IMR-90 (cell line): ENCODE data around the gene NUDCD2. TPM values are rescaled to one million over a fixed set of nuclear protein-coding genes. Genes with fewer than 3 reads are reported as not detected.

Experiments used
- ATAC-seq: fragments of 200-7000 bp; cut with Tn5 transposase; 2 replicates; pipeline ENCODE4 v1.9.1; 2020; ENCODE audit warnings: low read depth, mild to moderate bottlenecking, moderate library complexity
- BruUV-seq: library from RNA; stranded (reverse); fragments of 400-500 nt; replicated peaks from 2 replicates; lab custom pipeline; 2021; lab: Mats Ljungman, UMichigan
- CTCF ChIA-PET: fragments of 300-600 bp; formaldehyde crosslinking; extraction: SDS; loops from one replicate; lab custom pipeline; 2021; ENCODE audit warnings: antibody characterized with exemption; lab: Yijun Ruan, JAX
- POLR2A ChIA-PET: fragments of 300-600 bp; sonication (Branson Sonifier 250); formaldehyde crosslinking; loops from one replicate; lab custom pipeline; 2022; ENCODE audit warnings: antibody characterized with exemption; ENCODE audit not compliant: unreplicated experiment; lab: Charles Lee
- DNase-seq: peaks from one replicate; pipeline ENCODE4 v3.0.0; 2013
- H2AFZ ChIP-seq: replicated peaks from 2 replicates; pipeline ENCODE3; 2013; ENCODE audit warnings: low read length, mild to moderate bottlenecking; ENCODE audit not compliant: poor library complexity
- H2AK5ac ChIP-seq: 2 replicates; pipeline ENCODE4 v1.6.1; 2013; ENCODE audit warnings: low read depth, low read length, inconsistent platforms
- H2AK9ac ChIP-seq: replicated peaks from 2 replicates; pipeline ENCODE3; 2013; ENCODE audit warnings: mild to moderate bottlenecking, low read depth, low read length, moderate library complexity; ENCODE audit not compliant: poor library complexity
- H2BK120ac ChIP-seq: 2 replicates; pipeline ENCODE4 v1.6.1; 2013; ENCODE audit warnings: low read depth, low read length, inconsistent platforms
- H2BK15ac ChIP-seq: 3 replicates; pipeline ENCODE4 v1.6.1; 2013; ENCODE audit warnings: low read depth, low read length, inconsistent platforms
- H2BK20ac ChIP-seq: 2 replicates; pipeline ENCODE4 v1.6.1; 2013; ENCODE audit warnings: low read depth, mild to moderate bottlenecking, inconsistent platforms, low read length, moderate library complexity
- H2BK5ac ChIP-seq: 2 replicates; pipeline ENCODE4 v1.6.1; 2013; ENCODE audit warnings: mild to moderate bottlenecking, low read depth, low read length, inconsistent platforms; ENCODE audit not compliant: poor library complexity, severe bottlenecking
- H3K14ac ChIP-seq: replicated peaks from 2 replicates; pipeline ENCODE4 v1.6.1; 2013; ENCODE audit warnings: low read depth, low read length, inconsistent platforms
- H3K18ac ChIP-seq: 2 replicates; pipeline ENCODE4 v1.6.1; 2013; ENCODE audit warnings: low read depth, low read length, control low read depth
- H3K23ac ChIP-seq: 2 replicates; pipeline ENCODE4 v1.6.1; 2013; ENCODE audit warnings: low read depth, low read length, inconsistent platforms
- H3K27ac ChIP-seq: 2 replicates; pipeline ENCODE4 v1.5.1; 2013; ENCODE audit warnings: mild to moderate bottlenecking, control low read depth, low read length; ENCODE audit not compliant: insufficient read depth
- H3K27me3 ChIP-seq: 2 replicates; pipeline ENCODE4 v1.6.1; 2013; ENCODE audit warnings: low read length; ENCODE audit not compliant: control insufficient read depth, insufficient read depth
- H3K36me3 ChIP-seq: 2 replicates; pipeline ENCODE4 v1.6.1; 2013; ENCODE audit warnings: low read length, mixed read lengths; ENCODE audit not compliant: control insufficient read depth, insufficient read depth
- H3K4ac ChIP-seq: 2 replicates; pipeline ENCODE4 v1.6.1; 2013; ENCODE audit warnings: low read depth, low read length, inconsistent platforms
- H3K4me1 ChIP-seq: 2 replicates; pipeline ENCODE4 v1.6.1; 2013; ENCODE audit warnings: low read length, mixed read lengths; ENCODE audit not compliant: control insufficient read depth, insufficient read depth
- H3K4me2 ChIP-seq: 2 replicates; pipeline ENCODE4 v1.6.1; 2013; ENCODE audit warnings: low read depth, mild to moderate bottlenecking, control low read depth, low read length, moderate library complexity
- H3K4me3 ChIP-seq: 2 replicates; pipeline ENCODE4 v1.5.1; 2013; ENCODE audit warnings: low read depth, mild to moderate bottlenecking, control low read depth, low read length, moderate library complexity; ENCODE audit not compliant: insufficient read depth
- H3K56ac ChIP-seq: 2 replicates; pipeline ENCODE4 v1.6.1; 2013; ENCODE audit warnings: low read length, inconsistent platforms; ENCODE audit not compliant: insufficient read depth; ENCODE audit errors: extremely low read depth
- H3K79me1 ChIP-seq, 2 experiments: 2 replicates each; pipeline ENCODE4 v1.6.1; 2013; ENCODE audit warnings: low read length in 2 of 2, inconsistent platforms in 1 of 2, low read depth in 1 of 2
- H3K9ac ChIP-seq: 2 replicates; pipeline ENCODE4 v1.6.1; 2013; ENCODE audit warnings: low read depth, low read length, control low read depth
- H3K9me1 ChIP-seq: 2 replicates; pipeline ENCODE4 v1.6.1; 2013; ENCODE audit warnings: low read length, inconsistent platforms; ENCODE audit not compliant: insufficient read depth
- H3K9me3 ChIP-seq: 2 replicates; pipeline ENCODE4 v1.6.1; 2013; ENCODE audit warnings: low read length; ENCODE audit not compliant: control insufficient read depth, insufficient read depth
- H4K20me1 ChIP-seq: 2 replicates; pipeline ENCODE4 v1.6.1; 2013; ENCODE audit warnings: low read length, inconsistent platforms; ENCODE audit not compliant: insufficient read depth
- H4K5ac ChIP-seq: 2 replicates; pipeline ENCODE4 v1.6.1; 2013; ENCODE audit warnings: mild to moderate bottlenecking, low read depth, low read length, control low read depth
- H4K8ac ChIP-seq, 2 experiments: 2 replicates each; pipeline ENCODE4 v1.6.1; 2013; ENCODE audit warnings: low read depth in 2 of 2, low read length in 2 of 2, control low read depth in 1 of 2, inconsistent platforms in 1 of 2
- H4K91ac ChIP-seq: 2 replicates; pipeline ENCODE4 v1.6.1; 2013; ENCODE audit warnings: low read depth, low read length, inconsistent platforms; ENCODE audit not compliant: insufficient read depth
- MAZ ChIP-seq: IDR thresholded peaks from 2 replicates; pipeline ENCODE4 v1.6.1; 2012; ENCODE audit warnings: low read depth, mild to moderate bottlenecking, low read length, improper control_type of control experiment, moderate library complexity, borderline replicate concordance
- RCOR1 ChIP-seq: IDR thresholded peaks from 2 replicates; pipeline ENCODE4 v1.6.1; 2012; ENCODE audit warnings: mild to moderate bottlenecking, low read length, improper control_type of control experiment; ENCODE audit not compliant: insufficient replicate concordance
- RFX5 ChIP-seq: IDR thresholded peaks from 2 replicates; pipeline ENCODE4 v1.8.0; 2012; ENCODE audit warnings: low read depth, mild to moderate bottlenecking, low read length, moderate library complexity
- WGBS, 2 experiments: methylation state at CpG; one replicate each; pipeline versions ENCODE4 v1.1.5 to v1.1.7; 2013; ENCODE audit warnings: missing lambda C conversion rate in 2 of 2; ENCODE audit not compliant: insufficient read length in 1 of 2; ENCODE audit errors: extremely low coverage in 2 of 2; 5-methylcytosine and 5-hydroxymethylcytosine counted together
- dilution Hi-C: fragments of 300-500 bp; cut with HindIII; formaldehyde crosslinking; loops from one replicate; pipeline ENCODE4 v1.14.3; 2018; ENCODE audit warnings: low sequenced_read_pairs; ENCODE audit not compliant: unreplicated experiment
- in situ Hi-C: fragments of 300-500 bp; cut with MboI; formaldehyde crosslinking; loops from 3 replicates; pipeline ENCODE4 v1.14.3; 2019; ENCODE audit warnings: low sequenced_read_pairs, inconsistent platforms, mixed read lengths
- intact Hi-C: fragments of 100-400 bp; cut with micrococcal nuclease; formaldehyde crosslinking; loops from 2 replicates; pipeline ENCODE4 v1.10.0; 2022
- polyA plus RNA-seq, 3 experiments: library from polyadenylated mRNA; depleted of rRNA; stranded (reverse); fragments of >200 nt; gene quantifications; 2 replicates each; pipeline ENCODE4 v1.2.3, GENCODE V29; 2012; ENCODE audit warnings: low replicate concordance in 1 of 3
- total RNA-seq: library from RNA; depleted of rRNA; stranded (reverse); fragments of >200 nt; gene quantifications from 2 replicates; pipeline ENCODE4 v1.2.3, GENCODE V29; 2012
- TF ChIP-seq, protein P1 (sequence below): conservative IDR thresholded peaks from 2 replicates; pipeline ENCODE4 v1.5.1; 2012; ENCODE audit warnings: mild to moderate bottlenecking, low read depth, low read length, improper control_type of control experiment

NUDCD2 gene
- total and polyA plus RNA-seq, 2 of the 4 experiments (the other 2 are of a cell fraction): 3.0 to 3.5 TPM

DNA sequence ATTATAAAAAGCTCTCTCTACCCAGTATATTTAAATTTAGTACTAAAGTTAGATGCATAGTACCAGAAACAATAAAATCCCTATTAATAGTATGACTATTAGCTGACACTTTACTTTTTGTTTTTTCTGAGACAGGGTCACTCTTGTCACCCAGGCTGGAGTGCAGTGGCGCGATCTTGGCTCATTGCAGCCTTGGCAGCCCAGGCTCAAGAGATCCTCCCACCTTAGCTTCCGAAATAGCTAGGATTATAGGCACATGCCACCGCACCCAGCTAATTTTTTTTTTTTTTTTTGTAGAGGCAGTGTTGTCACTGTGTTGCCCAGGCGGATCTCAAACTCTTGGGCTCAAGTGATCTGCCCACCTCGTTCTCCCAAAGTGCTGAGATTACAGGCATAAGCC lies 14.6 kb downstream of the NUDCD2 start:
- in situ Hi-C loops: no loop called here
- no peak overlapping the region for H2AK9ac ChIP-seq
- dilution Hi-C loops: no loop called here
- H3K27ac ChIP-seq: no peak overlapping the region
- no peak overlapping the region for H4K8ac ChIP-seq
- H2BK20ac ChIP-seq: no peak overlapping the region
- peaks cover 12 to 20% of the 10 kb centered on the region in 2 experiments for H3K79me1 ChIP-seq
- BruUV-seq: no TSS peak
- no peaks in the 10 kb centered on the region for H3K9me1 ChIP-seq
- H2BK15ac ChIP-seq: no peak overlapping the region
- ATAC-seq (no peak), DNase-seq (no peak)
- H4K91ac ChIP-seq: no peak overlapping the region
- intact Hi-C loops: no loop called here
- no CpG with 5 or more reads among the region's 6 CpGs for WGBS, 2 experiments
- H3K14ac ChIP-seq: no peak overlapping the region
- H2BK120ac ChIP-seq: no peak overlapping the region
- no peak overlapping the region for H3K4me2 ChIP-seq
- no peak overlapping the region for H2BK5ac ChIP-seq
- TF ChIP-seq RFX5: no peak
- no peak for TF ChIP-seq RCOR1
- TF ChIP-seq MAZ: no peak
- TF ChIP-seq, protein P1, sequence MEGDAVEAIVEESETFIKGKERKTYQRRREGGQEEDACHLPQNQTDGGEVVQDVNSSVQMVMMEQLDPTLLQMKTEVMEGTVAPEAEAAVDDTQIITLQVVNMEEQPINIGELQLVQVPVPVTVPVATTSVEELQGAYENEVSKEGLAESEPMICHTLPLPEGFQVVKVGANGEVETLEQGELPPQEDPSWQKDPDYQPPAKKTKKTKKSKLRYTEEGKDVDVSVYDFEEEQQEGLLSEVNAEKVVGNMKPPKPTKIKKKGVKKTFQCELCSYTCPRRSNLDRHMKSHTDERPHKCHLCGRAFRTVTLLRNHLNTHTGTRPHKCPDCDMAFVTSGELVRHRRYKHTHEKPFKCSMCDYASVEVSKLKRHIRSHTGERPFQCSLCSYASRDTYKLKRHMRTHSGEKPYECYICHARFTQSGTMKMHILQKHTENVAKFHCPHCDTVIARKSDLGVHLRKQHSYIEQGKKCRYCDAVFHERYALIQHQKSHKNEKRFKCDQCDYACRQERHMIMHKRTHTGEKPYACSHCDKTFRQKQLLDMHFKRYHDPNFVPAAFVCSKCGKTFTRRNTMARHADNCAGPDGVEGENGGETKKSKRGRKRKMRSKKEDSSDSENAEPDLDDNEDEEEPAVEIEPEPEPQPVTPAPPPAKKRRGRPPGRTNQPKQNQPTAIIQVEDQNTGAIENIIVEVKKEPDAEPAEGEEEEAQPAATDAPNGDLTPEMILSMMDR: no peak
- H3K4me1 ChIP-seq: no peaks in the 10 kb centered on the region
- no peaks in the 10 kb centered on the region; the same call in 1 of the 2 replicates for H4K20me1 ChIP-seq
- ChIA-PET POLR2A (interaction anchor here (0.6 kb wide), 1 partner anchor 15 kb away, joined by 3 read pairs; the partner anchor contains the start of genes HMMR and NUDCD2), CTCF (interaction anchor here (0.6 kb wide), 1 partner anchor 64 kb away, joined by 4 read pairs; no protein-coding TSS in a partner anchor)
- no peak overlapping the region for H3K56ac ChIP-seq
- H3K9me3 ChIP-seq: no peaks in the 10 kb centered on the region
- H3K4me3 ChIP-seq: no peak overlapping the region
- no peak overlapping the region for H3K9ac ChIP-seq
- no peak overlapping the region for H3K4ac ChIP-seq
- no peak overlapping the region for H2AFZ ChIP-seq
- no peak overlapping the region for H3K23ac ChIP-seq
- H3K18ac ChIP-seq: no peak overlapping the region
- H4K5ac ChIP-seq: no peak overlapping the region
- H3K27me3 ChIP-seq: no peaks in the 10 kb centered on the region
- H3K36me3 ChIP-seq: peaks cover 40% of the 10 kb centered on the region
- H2AK5ac ChIP-seq: no peak overlapping the region
